GM19351 (cell line): ENCODE data around the gene TMEM181.
"Not testable (repeated sequence)": the region's sequence is repeated elsewhere in the genome, so short reads cannot be mapped to it uniquely, and the experiment has no call there.

Source experiments
- ATAC-seq: cut with Tn5 transposase; IDR thresholded peaks from one replicate; pipeline ENCODE4 v1.9.1; 2021; ENCODE audit warnings: mild to moderate bottlenecking, moderate library complexity; ENCODE audit not compliant: unreplicated experiment

Gene TMEM181, protein sequence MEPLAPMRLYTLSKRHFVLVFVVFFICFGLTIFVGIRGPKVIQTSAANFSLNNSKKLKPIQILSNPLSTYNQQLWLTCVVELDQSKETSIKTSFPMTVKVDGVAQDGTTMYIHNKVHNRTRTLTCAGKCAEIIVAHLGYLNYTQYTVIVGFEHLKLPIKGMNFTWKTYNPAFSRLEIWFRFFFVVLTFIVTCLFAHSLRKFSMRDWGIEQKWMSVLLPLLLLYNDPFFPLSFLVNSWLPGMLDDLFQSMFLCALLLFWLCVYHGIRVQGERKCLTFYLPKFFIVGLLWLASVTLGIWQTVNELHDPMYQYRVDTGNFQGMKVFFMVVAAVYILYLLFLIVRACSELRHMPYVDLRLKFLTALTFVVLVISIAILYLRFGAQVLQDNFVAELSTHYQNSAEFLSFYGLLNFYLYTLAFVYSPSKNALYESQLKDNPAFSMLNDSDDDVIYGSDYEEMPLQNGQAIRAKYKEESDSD

DNA sequence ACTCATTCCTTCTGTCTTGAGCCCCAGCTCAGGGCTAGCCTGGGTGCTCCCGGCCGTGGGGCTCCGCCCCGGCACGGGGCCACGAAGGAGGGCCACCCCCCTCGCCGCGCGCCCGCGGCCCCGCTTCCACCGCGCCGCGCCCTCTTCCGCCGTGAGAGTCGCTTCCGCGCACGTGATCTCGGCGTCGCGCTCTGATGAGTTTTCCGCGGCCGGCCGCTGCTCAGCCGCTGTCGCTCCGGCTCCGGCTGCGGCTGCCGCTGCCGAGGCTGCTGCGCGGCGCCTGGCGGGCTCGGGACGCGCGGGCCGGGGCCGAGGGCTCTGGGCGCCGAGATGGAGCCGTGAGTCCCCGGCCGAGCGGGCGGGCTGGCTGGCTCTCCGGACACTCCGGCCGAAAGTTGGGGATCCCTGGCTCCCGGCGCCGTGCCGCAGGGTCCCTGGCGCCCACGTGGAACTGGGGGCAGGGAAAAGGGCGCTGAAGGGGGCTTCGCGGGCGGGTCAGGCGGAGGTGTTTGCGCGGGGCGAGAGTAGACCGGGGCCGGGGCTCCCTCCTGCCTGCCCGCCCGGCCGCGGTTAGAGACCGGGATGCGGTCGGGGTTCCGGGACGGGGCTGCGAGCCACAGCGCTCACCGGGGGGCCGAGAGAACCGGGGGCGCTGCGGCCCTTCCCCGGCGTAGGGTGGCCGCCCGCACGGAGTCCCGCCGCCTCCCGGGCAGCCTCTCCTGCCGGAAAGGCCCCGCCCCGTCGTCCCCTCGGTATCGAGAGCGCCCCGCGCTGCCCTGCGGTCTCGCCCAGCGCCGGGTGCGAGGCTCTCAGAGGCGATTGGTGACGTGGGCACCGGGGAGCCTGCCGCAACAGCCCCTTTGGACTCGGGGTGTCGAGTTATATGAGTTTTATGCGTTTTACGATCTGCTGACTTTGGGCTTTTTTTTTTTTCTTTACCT lies at the start of gene TMEM181:
TMEM181 (plus strand) TSS at position 197 of the 941 bp plus-strand sequence; CDS start at position 331, 134 bp downstream.
- peak; percentile 86 for ATAC-seq

DNA sequence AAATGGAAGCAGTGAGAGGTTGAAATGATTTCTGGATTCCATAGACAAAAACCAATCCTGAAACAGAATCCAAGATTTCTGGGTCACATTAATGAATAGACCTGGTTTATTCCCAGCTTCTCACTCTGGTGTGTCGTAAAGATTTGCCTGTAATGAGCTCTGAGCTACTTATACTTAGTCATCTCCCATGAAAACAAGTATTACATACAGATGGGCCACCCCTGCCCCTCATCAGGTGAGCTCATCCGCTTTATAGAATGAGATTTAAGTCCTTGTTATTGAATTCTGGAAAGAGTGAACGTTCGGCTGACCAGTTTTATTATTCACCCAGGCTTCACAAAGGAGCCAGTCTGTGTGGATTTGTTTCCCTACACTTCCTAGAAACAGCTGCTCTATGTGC lies 47.1 kb upstream of the TMEM181 start:
- no peak for ATAC-seq

DNA sequence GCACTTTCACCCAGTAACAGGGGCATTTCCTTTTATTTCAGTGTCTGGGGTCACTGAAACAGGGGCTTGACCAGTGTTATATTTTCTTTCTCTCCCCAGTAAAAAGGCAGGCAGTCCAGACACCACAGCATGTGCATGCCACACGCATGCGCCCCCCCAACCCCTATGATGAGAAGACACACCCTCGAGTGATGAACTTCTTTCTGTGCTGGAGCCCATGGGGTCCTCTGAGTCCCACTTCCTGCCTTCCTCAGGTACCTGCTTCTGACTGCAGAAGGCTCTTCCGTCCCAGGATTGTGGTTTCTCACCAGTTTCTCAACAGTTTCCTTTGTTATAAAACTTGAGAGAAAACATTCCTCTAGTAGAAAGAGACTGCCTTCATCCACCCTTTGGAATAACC lies 45.7 kb upstream of the TMEM181 start:
- ATAC-seq: no peak

DNA sequence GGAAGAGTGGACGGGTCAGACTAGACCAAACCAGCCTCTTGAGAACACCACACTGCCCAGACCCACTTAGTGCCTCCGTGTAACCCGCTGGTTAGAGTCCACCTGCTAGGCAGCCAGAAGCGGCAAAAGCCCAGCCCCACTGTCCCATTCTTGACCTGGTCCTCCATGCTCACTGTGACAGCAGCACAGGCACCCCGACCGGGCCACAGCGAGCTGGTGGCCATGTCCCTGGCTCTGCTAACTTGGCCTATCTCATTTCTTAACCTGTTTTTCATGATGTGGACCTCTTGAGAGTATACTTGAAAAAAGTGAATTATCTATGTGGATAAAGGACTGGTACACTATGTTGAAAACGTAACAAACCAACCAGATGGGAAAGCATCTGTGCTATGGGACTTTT lies 44.9 kb upstream of the TMEM181 start:
- no peak for ATAC-seq

DNA sequence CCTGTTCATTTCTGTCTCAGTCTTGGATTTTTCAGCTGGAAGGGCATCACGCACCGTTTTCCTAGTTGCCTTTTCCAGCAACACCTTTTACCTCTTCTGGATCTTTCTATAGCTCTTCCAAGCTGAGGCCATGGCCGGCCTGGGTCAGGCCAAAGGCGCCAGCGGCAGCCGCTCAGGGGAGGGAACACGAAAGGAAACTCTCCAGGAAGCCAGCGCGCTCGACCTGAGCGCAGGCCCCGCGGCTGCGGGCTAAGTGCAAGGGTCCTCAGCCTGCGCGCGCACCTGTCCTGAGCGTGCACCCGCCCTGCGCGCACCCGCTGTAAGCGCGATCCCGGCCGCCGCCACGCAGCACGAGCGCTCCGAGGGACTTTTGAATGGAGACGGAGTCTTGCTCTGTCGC lies 43.8 kb upstream of the TMEM181 start:
- no peak for ATAC-seq

DNA sequence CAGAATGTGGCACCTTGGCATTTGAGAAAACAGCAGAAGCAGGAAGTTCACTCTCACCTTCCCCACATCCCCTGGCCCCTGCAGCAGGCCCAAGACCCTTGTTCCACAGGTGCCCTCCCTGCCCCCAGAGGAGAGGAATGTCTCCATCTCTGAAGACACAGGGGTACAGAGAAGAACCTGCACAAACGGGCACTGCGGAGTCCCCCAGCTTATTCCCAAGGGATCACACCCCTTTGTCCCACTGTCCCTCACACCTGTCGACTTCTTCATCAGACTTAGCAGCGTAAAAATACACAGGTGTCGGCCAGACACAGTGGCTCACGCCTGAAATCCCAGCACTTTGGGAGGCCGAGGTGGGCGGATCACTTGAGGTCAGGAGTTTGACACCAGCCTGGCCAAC lies 42.9 kb upstream of the TMEM181 start:
- no peak for ATAC-seq

DNA sequence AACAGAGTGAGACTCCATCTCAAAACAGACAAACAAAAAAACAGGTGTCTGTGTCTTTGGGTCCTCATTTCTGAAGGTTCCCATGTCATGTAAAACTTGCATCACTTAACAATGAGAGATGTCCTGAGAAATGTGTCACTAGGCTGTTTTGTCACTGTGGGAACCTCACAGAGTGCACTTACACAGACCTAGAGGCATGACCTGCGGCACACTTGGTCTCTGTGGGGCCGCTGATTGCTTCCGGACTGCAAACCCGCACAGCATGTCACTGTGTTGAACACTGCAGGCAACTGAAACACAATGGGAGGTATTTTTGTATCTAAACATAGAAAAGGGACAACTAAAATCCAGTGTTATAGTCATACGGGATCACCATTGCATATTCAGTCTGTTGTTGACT lies 42.3 kb upstream of the TMEM181 start:
- peak; percentile 79 for ATAC-seq

DNA sequence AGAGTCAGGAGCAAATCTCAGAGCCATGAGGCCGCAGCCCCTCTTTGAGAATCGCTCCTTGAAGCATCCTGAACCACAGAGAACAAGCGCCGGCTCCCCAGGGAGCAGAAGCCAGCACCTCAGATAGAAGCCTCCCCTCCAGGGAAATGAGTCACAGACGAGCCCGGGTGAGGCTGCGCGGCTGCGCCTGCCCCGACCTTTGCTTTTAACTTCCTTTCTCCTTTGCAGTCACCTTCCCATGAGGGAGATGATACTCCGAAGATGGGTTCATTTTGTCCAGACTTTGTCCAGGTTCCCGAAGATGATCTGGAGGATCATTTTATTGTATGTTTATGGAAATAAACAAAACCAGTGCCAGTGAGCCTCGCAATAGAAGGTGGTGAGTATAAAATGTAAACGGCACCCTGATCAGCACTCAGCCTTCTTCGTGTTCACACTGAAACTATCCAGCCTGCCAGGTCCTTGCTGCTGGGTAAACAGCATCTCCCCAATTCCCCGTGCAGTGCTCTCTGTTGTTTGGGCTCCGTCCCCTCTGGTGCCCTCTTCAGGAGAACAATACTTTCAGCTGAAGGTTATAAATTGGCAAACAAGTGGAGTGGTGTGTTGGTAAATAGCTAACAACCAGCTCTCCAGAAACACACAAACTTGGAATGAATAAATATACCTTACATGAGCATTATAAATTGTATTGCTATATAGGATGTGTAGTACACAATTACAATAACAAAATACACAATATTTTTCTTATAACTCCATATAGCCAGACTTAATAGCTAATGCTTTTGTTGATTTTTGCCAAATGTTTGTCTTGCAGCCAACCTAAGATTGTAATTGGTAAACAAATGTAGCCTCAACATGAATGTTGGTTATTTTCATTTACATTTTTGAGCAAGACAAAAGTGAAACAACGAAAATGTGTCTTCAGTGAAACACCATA lies 41.4 kb upstream of the TMEM181 start:
- ATAC-seq: peak; percentile 73

DNA sequence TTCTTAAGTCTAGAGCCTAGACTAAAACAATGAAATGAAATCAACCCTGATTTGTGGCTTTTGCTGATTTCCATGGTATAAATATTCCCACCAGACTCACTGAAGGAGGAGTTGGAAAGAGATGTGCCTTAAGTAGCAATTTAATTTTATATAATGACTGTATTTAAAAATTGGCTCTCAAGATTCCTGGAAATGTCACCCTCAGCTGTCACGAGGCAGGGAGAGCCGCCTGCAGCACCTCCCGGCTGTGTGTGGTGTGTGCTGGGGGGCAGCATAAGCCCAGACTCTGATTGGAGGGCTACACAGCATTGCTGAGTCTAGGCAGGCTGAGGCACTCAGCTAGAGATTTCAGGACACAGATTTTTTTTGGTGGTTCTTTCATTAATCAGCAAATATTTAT lies 40.6 kb upstream of the TMEM181 start:
- ATAC-seq: no peak

DNA sequence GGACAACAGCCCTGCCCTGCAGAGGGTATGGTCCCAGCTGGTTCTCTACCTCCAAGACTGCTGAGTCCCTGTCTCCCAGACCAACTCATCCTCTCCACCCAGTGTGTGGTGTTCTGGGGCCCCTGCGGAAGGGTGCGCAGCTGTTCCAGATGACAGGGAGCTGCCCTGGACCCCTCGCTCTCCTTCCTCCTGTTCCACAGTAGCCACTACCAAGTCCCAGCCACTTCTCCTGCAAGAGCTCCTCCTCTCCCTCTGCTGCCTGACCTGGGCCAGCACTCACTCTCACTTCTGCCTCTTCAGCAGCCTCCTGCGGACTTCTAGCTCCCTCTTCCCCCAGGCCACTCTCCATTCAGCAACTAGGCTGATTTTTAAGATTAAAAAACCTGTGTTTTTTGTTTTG lies 40.1 kb upstream of the TMEM181 start:
- no peak for ATAC-seq

DNA sequence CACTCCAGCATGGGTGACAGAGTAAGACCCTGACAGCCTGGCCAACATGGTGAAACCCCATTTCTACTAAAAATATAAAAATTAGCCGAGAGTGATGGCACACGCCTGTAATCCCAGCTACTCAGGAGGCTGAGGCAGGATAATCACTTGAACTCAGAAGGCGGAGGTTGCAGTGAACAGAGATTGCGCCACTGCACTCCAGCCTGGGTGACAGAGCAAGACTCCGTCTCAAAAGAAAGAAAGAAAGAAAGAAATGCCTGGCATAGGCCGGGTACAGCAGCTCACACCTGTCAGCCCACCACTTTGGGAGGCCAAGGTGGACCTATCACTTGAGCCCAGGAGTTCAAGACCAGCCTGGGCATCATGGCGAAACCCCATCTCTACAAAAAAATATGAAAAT lies 38.9 kb upstream of the TMEM181 start:
- not testable (repeated sequence) for ATAC-seq

DNA sequence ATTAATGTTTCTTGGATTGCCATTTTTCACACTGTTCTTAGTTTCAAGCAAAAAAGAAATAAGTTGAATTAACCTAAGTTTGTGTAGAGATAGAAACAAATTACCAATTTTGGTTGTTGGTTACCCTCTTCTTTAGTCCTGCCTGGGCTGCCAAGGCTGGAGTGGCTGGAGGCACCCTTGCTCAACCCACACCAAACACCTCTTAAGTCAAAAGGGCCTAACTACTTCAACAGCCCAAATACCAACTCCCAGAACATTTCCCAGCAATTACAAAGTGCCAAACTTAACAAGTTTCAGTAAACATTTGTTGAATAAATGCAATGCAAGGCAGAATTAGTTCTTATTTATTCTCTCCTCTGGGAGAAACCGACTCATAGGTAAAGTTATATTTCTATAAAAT lies 38.1 kb upstream of the TMEM181 start:
- ATAC-seq: no peak

DNA sequence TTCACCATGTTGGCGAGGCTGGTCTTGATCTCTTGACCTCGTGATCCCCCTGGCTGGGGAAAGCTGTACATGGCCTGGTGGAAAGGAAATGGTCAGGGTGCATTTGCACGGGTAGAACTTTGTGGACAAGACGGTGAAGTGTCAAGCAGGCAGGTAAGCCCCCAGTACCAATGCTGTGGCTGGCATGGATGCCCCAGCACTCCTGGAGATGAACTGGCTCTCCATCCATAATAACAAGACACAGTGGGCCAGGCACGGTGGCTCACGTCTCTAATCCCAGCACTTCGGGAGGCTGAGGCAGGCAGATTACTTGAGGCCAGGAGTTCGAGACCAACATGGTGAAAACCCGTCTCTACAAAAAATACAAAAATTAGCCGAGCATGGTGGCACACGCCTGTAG lies 37.3 kb upstream of the TMEM181 start:
- no peak for ATAC-seq

DNA sequence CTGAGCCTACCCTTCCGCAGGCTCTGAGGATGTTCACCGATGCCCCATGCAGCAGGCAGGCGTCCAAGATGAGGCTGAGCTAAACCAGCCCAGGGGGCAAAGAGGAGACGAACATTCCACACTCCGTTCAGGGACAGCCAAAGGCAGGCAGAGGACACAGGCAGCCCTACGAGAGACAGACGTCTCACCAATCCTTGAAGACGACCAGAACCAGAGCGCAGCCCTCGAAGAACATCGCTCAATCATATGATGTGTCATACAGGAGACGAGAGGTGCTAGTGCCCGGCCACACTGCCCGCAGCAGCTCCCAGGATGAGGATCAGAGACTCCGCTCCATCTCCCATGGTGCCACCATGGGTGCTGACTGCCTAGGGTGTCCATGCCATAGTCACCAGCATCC lies 35.6 kb upstream of the TMEM181 start:
- ATAC-seq: no peak

DNA sequence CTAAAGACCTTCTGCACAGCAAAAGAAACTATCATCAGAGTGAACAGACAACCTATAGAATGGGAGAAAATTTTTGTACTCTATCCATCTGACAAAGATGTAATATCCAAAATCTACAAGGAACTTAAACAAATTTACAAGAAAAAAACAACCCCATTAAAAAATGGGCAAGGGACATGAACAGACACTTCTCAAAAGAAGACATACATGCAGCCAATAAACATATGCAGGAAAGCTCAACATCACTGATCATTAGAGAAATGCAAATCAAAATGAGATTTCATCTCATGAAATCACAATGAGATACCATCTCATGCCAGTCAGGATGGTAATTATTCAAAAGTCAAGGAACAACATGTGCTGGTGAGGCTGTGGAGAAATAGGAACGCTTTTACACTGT lies 32.0 kb upstream of the TMEM181 start:
- not testable (repeated sequence) for ATAC-seq

DNA sequence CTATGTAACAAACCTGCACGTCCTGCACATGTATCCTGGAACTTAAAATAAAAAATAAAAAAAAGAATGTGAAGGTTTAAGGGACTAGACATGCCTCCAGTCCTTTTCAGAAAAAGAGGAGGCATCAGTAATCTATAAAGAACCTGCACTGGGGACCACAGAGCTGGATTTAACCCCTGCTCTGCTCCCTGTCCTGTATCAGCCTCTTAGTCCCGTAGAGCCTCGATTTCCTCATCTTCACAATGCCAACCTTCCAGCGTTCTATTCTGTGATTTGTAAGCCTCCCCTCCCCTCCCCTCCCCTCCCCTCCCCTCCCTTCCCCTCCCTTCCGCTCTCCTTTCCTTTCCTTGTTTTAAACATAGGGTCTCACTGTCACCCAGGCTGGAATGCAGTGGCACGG lies 31.1 kb upstream of the TMEM181 start:
- ATAC-seq: no peak

DNA sequence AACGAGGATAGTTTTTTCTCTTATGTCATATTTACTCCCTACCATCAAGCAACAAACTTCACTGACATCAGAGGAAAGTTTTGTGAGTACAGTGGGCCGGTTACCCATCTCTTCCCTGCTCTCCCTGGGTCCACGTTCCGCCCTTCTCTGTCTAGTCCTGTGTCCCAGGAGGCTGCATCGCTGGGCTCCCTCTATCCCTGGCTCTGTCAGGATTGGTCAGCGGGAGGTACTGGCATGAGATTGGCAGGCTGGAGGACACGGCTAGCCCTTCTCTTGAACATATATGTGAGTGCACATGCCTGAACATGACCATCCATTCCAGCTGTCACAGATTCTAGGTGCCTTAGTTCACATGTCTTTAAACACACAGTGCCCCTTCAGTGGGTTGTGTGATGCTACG lies 30.3 kb upstream of the TMEM181 start:
- no peak for ATAC-seq

DNA sequence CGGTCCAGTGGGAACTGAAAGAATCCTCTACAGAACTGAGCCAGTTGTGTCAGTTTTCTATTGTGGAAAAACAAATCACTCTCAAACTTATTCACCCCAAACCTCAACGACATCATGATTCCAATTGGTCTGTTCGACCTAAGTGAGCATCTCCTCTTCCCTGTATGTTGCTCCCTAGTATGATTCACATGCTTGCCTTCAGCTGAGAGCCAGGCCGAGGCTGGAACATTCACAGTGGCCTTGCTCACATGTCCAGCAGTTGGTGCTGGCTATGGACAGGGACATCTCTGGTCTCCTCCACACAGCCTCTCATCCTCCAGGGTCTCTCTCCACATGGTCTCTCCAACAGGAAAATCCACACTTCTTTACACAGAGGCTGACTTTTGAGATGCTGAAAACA lies 28.3 kb upstream of the TMEM181 start:
- no peak for ATAC-seq

DNA sequence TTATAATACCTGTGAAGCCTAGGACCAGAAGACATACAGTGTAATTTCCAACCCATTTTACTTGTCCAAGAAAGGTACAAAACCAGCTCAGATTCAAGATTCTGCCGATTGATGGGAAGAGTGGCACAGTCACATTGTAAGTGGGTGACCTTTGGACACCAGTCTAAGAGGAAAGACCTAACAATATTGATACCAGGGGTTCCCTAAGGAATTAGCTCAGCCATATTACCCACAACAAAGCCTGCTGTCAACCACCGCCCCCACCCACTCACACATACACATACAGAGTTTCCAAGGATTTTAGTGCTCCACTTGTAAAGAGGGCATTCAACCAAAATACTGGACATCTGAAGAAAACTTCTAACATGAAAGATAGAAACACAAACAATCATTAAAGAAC lies 27.9 kb upstream of the TMEM181 start:
- ATAC-seq: no peak

DNA sequence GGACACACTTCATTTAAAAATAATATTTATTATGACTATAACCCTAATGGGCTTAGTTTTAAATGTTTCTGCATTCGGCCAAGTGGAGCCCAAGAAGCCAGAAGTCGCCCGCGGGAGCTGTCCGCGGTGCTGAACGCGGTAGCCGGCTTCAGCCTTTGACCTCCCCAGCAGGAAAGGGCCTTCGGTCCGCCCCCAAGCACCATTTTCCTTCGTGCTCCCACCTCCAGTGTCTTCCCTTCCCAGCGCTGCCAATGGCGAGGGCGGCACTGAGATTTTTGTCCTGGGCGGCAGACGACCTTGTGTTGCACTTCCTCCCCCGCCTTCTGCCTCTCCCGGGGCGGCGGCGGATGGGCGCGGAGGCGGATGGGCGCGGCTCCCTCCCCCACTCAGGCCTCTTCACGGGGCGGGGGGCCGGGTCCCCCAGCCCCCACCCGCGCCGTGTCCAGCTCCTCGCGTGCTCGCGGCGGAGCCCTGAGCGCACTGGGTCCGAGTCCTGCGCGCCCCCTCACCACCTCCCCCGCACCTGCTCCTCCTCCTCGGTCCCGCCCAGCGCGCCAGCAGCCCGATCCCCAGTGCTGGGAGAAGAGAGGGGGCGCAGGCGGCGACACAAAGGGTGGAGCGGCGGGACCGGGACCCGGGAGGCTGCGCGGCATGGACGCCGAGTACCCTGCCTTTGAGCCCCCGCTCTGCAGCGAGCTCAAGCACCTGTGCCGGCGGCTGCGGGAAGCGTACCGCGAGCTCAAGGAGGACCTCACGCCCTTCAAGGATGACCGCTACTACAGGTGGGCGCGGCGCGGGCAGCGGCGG lies 23.6 kb upstream of the TMEM181 start:
- peak; percentile 53 for ATAC-seq
